Panc1 (cell line): ENCODE measurements around the gene SNX13. TPM values are rescaled to one million over a fixed set of nuclear protein-coding genes. Genes with fewer than 3 reads are reported as not detected.
A peak's percentile ranks its signal among the peaks of the same experiment; 100 is the strongest.

Experiments
- ATAC-seq: fragments of 200-7000 bp; cut with Tn5 transposase; 2 replicates; pipeline ENCODE4 v1.9.1; 2020; ENCODE audit warnings: mild to moderate bottlenecking, moderate library complexity
- Bru-seq: library from RNA; stranded (reverse); fragments of 400-500 nt; gene quantifications from one replicate; lab custom pipeline; 2021; lab: Mats Ljungman, UMichigan
- BruChase-seq, 2 experiments: library from RNA; stranded (reverse); fragments of 400-500 nt; gene quantifications; one replicate each; lab custom pipeline; 2021; lab: Mats Ljungman, UMichigan
- BruUV-seq: library from RNA; stranded (reverse); fragments of 400-500 nt; replicated peaks from 2 replicates; lab custom pipeline; 2021; lab: Mats Ljungman, UMichigan
- CTCF ChIA-PET: fragments of 300-600 bp; sonication (Branson Sonifier 250); formaldehyde crosslinking; loops from one replicate; lab custom pipeline; 2022; ENCODE audit warnings: antibody characterized with exemption; lab: Charles Lee
- POLR2A ChIA-PET: fragments of 300-600 bp; sonication (Branson Sonifier 250); formaldehyde crosslinking; loops from one replicate; lab custom pipeline; 2022; ENCODE audit warnings: antibody characterized with exemption; lab: Charles Lee
- DNase-seq: peaks from one replicate; pipeline ENCODE4 v3.0.0-alpha.2; 2010; ENCODE audit warnings: low read depth, low spot score
- H3K27ac ChIP-seq: 2 replicates; pipeline ENCODE4 v1.5.1; 2011; ENCODE audit warnings: mild to moderate bottlenecking, low read length, inconsistent platforms
- H3K27me3 ChIP-seq: fragments of 200-500 bp; sonication (Bioruptor generic); 2 replicates; pipeline ENCODE4 v1.6.0; 2014; ENCODE audit warnings: low read length, inconsistent platforms; ENCODE audit not compliant: control insufficient read depth, insufficient read depth
- H3K36me3 ChIP-seq: fragments of 200-500 bp; sonication (Bioruptor generic); 2 replicates; pipeline ENCODE4 v1.5.1; 2014; ENCODE audit warnings: inconsistent platforms, mild to moderate bottlenecking, low read length, moderate library complexity; ENCODE audit not compliant: control insufficient read depth, insufficient read depth
- H3K4me1 ChIP-seq: 2 replicates; pipeline ENCODE4 v1.5.1; 2011; ENCODE audit warnings: inconsistent platforms, mild to moderate bottlenecking, low read length, moderate library complexity; ENCODE audit not compliant: control insufficient read depth, insufficient read depth
- H3K4me3 ChIP-seq, 2 experiments: 2 replicates each; pipeline ENCODE4 v1.5.1; 2011 to 2012; ENCODE audit warnings: low read depth in 2 of 2, low read length in 2 of 2, mild to moderate bottlenecking in 2 of 2, inconsistent platforms in 1 of 2, moderate library complexity in 1 of 2
- H3K9me3 ChIP-seq: fragments of 200-500 bp; sonication (Bioruptor generic); 2 replicates; pipeline ENCODE4 v1.5.1; 2014; ENCODE audit warnings: low read depth, mild to moderate bottlenecking, inconsistent platforms, low read length, moderate library complexity; ENCODE audit not compliant: control insufficient read depth, insufficient read depth
- CTCF ChIP-seq: fragments of 450-650 bp; IDR thresholded peaks from 2 replicates; pipeline ENCODE4 v1.5.1; 2017; ENCODE audit warnings: mild to moderate bottlenecking
- POLR2AphosphoS5 ChIP-seq: IDR thresholded peaks from 2 replicates; pipeline ENCODE4 v1.6.1; 2012; ENCODE audit warnings: mild to moderate bottlenecking, low read depth, low read length, moderate library complexity
- REST ChIP-seq, 2 experiments: IDR thresholded peaks; 2 replicates each; pipeline ENCODE4 v1.6.1; 2011 to 2012; ENCODE audit warnings: low read depth in 2 of 2, control low read depth in 1 of 2, low read length in 1 of 2, mild to moderate bottlenecking in 1 of 2, moderate library complexity in 1 of 2; ENCODE audit not compliant: insufficient read depth in 1 of 2
- SIN3A ChIP-seq: IDR thresholded peaks from 2 replicates; pipeline ENCODE4 v1.6.1; 2012; ENCODE audit warnings: low read depth, mild to moderate bottlenecking, low read length, moderate library complexity, borderline replicate concordance; ENCODE audit not compliant: insufficient read depth
- TCF7L2 ChIP-seq: IDR thresholded peaks from 2 replicates; pipeline ENCODE4 v1.6.1; 2011; ENCODE audit warnings: mild to moderate bottlenecking, low read depth, low read length, inconsistent platforms
- in situ Hi-C: cut with HindIII; loops from 2 replicates; pipeline ENCODE4 v1.10.0; 2016; ENCODE audit warnings: low sequenced_read_pairs, low pct_unique_long_range_greater_than_20kb
- intact Hi-C: fragments of 100-400 bp; cut with micrococcal nuclease; formaldehyde crosslinking; loops from one replicate; pipeline ENCODE4 v1.10.0; 2022; ENCODE audit not compliant: unreplicated experiment
- long read RNA-seq: library from polyadenylated mRNA; unstranded; transcript quantifications from one replicate; pipeline ENCODE4 v2.0.0, GENCODE V29; 2021; ENCODE audit not compliant: unreplicated experiment
- polyA plus RNA-seq: library from polyadenylated mRNA; unstranded; fragments of >200 nt; gene quantifications from one replicate; pipeline ENCODE4 v1.2.1, GENCODE V29; 2012; ENCODE audit warnings: missing spikeins; ENCODE audit not compliant: insufficient read length
- total RNA-seq: library from RNA; stranded (reverse); gene quantifications from one replicate; pipeline ENCODE4 v1.2.1, GENCODE V29; 2021; ENCODE audit not compliant: unreplicated experiment

SNX13 gene
- total RNA-seq, result 53.3 TPM
- 15.6 TPM for polyA plus RNA-seq
- Bru-seq, nascent RNA, result percentile 93 among the genes with signal in this experiment
- BruChase-seq, experiment 1, labeled RNA remaining after a 2-hour chase, result percentile 85 among the genes with signal in this experiment
- BruChase-seq, experiment 2, labeled RNA remaining after a 6-hour chase, result percentile 77 among the genes with signal in this experiment
- long read RNA-seq, full-length matches to known transcripts, result 75 of 124 reads
- long read RNA-seq, partial matches to known transcripts, result 21 of 124 reads
- long read RNA-seq, other reads (novel, unspliced or antisense), result 28 of 124 reads

GRCh38 chr7:17940302-17940883 lies at the start of gene SNX13:
Gene SNX13, minus strand, starts transcription at chr7:17940494. Its CDS starts 199 bp downstream, at chr7:17940295.
- DNase-seq (peak; percentile 65), ATAC-seq (peak; percentile 97)
- H3K36me3 ChIP-seq, result no peaks in the 10 kb centered on the region; the same call in 1 of the 2 replicates
- H3K27me3 ChIP-seq, result no peaks in the 10 kb centered on the region
- POLR2A ChIA-PET, result no interaction called here
- CTCF ChIA-PET, result no interaction called here
- TF ChIP-seq SIN3A (peak; percentile 67), CTCF (peak; percentile 71), TCF7L2 (peak; percentile 58; the same call in 1 of the 2 replicates), POLR2AphosphoS5 (peak; percentile 92), REST (IDR thresholded peaks at IDR 0.05; ENCODE audit: insufficient read depth in 1 of 2, low read depth in 2 of 2, low read length in 1 of 2) (no peak)
- no peaks in the 10 kb centered on the region for H3K9me3 ChIP-seq
- in situ Hi-C loops (no loop called here), intact Hi-C loops (loop anchor here (5.0 kb wide), 1 partner anchor 168 kb away; no protein-coding TSS in a partner anchor)
- H3K4me3 ChIP-seq, result peak within 1 kb of the TSS; percentile 88 to 93
- peak within 1 kb of the TSS; percentile 93 for H3K27ac ChIP-seq
- no TSS peak for BruUV-seq
- H3K4me1 ChIP-seq, result peaks cover 16% of the 10 kb centered on the region

- no peak overlapping the region for H3K27ac ChIP-seq
- H3K27me3 ChIP-seq, result no peaks in the 10 kb centered on the region; the same call in 1 of the 2 replicates
- DNase-seq, result no peak
- no peaks in the 10 kb centered on the region for H3K4me1 ChIP-seq
- ATAC-seq, result no peak
- H3K9me3 ChIP-seq, result no peaks in the 10 kb centered on the region
- BruUV-seq, result no TSS peak
- ChIA-PET POLR2A (no interaction called here), CTCF (interaction anchor here (0.7 kb wide), 1 partner anchor 997 kb away, joined by 3 read pairs; no protein-coding TSS in a partner anchor)
- TF ChIP-seq SIN3A, result no peak
- no peak for TF ChIP-seq CTCF
- TF ChIP-seq REST (IDR thresholded peaks at IDR 0.05; ENCODE audit: insufficient read depth in 1 of 2, low read depth in 2 of 2, low read length in 1 of 2), result no peak
- no peak for TF ChIP-seq POLR2AphosphoS5
- TF ChIP-seq TCF7L2, result no peak
- intact Hi-C loops (no loop called here), in situ Hi-C loops (no loop called here)
- no peaks in the 10 kb centered on the region for H3K36me3 ChIP-seq
- no peak overlapping the region for H3K4me3 ChIP-seq
Measured at GRCh38 chr7:17989546-17989945, 49.3 kb upstream of the SNX13 start.
